DOHH2 (cell line): Measurements from ENCODE around the gene IGF1R.

Experiments used
- CTCF ChIP-seq: fragments of 200-600 bp; sonication (generic); IDR thresholded peaks from one replicate; pipeline ENCODE4 v1.5.1; 2014; ENCODE audit warnings: antibody characterized with exemption, mild to moderate bottlenecking, low read depth, low read length; ENCODE audit not compliant: poor library complexity, severe bottlenecking
- EZH2phosphoT487 ChIP-seq: fragments of 200-600 bp; sonication (generic); IDR thresholded peaks from 2 replicates; pipeline ENCODE4 v1.6.1; 2017; ENCODE audit warnings: borderline replicate concordance, mild to moderate bottlenecking, antibody characterized with exemption, low read length, moderate library complexity, mixed read lengths

- TF ChIP-seq CTCF (no peak), EZH2phosphoT487 (no peak)
Measured at GRCh38 chr15:98755138-98755537, 106.8 kb downstream of the IGF1R start.
